Small intestine (tissue), 7 donors: ENCODE data around the gene DEFB113. TPM values are rescaled to one million over a fixed set of nuclear protein-coding genes. Genes with fewer than 3 reads are reported as not detected.
A peak's percentile ranks its signal among the peaks of the same experiment; 100 is the strongest.

ENCODE experiments used
- DNase-seq, 2 donors: peaks; one replicate each; pipeline versions ENCODE4 v3.0.0 to v3.0.0-alpha.2; 2013
- FAIRE-seq: peaks from 2 replicates; lab custom pipeline; 2012; peaks lifted over from hg19 to GRCh38; lab: Jason Lieb, UNC
- H3K27ac ChIP-seq, 3 donors: one replicate each; pipeline ENCODE4 v1.5.1; 2013; ENCODE audit warnings: low read length in 2 of 3, mild to moderate bottlenecking in 2 of 3, control low read depth in 1 of 3, inconsistent platforms in 1 of 3, low read depth in 1 of 3, moderate library complexity in 1 of 3
- H3K27me3 ChIP-seq, 3 donors: one replicate each; pipeline ENCODE4 v1.6.1; 2013; ENCODE audit warnings: low read length in 3 of 3, inconsistent platforms in 1 of 3; ENCODE audit not compliant: control insufficient read depth in 3 of 3, insufficient read depth in 3 of 3
- H3K36me3 ChIP-seq, 3 donors: one replicate each; pipeline ENCODE4 v1.6.1; 2013; ENCODE audit warnings: low read length in 3 of 3, inconsistent platforms in 1 of 3, low read depth in 1 of 3, mild to moderate bottlenecking in 1 of 3, moderate library complexity in 1 of 3; ENCODE audit not compliant: control insufficient read depth in 3 of 3, insufficient read depth in 2 of 3
- H3K4me1 ChIP-seq, 3 donors: one replicate each; pipeline ENCODE4 v1.6.1; 2013; ENCODE audit warnings: low read length in 2 of 3, inconsistent platforms in 1 of 3, low read depth in 1 of 3, mild to moderate bottlenecking in 1 of 3, moderate library complexity in 1 of 3; ENCODE audit not compliant: control insufficient read depth in 3 of 3, insufficient read depth in 2 of 3
- H3K4me3 ChIP-seq, 3 donors: one replicate each; pipeline ENCODE4 v1.5.1; 2013; ENCODE audit warnings: low read length in 3 of 3, control low read depth in 1 of 3, inconsistent platforms in 1 of 3, low read depth in 1 of 3, mild to moderate bottlenecking in 1 of 3, moderate library complexity in 1 of 3
- H3K9me3 ChIP-seq, 2 donors: one replicate each; pipeline ENCODE4 v1.6.1; 2013; ENCODE audit warnings: low read depth in 1 of 2, low read length in 1 of 2; ENCODE audit not compliant: control insufficient read depth in 2 of 2, insufficient read depth in 1 of 2
- WGBS, 3 donors: extraction: QIAGEN DNeasy Blood & Tissue Kit; methylation state at CpG; one replicate each; pipeline ENCODE4 v1.1.7; 2013; 5-methylcytosine and 5-hydroxymethylcytosine counted together
- polyA plus RNA-seq, 4 donors: library from polyadenylated mRNA; stranded (reverse) in 3 of 4; unstranded in 1 of 4; fragments of 200-250 nt in 3 of 4; fragments of 120-200 nt in 1 of 4; gene quantifications; one replicate each; pipeline versions ENCODE4 v1.2.1 to v1.2.3, GENCODE V29; 2013
- donor health status: healthy with polysubstance abuse.
- donor health status: control.
- donor health status: control.
- donor health status: Bipolar disorder and iron deficiency.
- donor health status: healthy.

The DEFB113 gene
- polyA plus RNA-seq, 4 donors = not detected

DNA sequence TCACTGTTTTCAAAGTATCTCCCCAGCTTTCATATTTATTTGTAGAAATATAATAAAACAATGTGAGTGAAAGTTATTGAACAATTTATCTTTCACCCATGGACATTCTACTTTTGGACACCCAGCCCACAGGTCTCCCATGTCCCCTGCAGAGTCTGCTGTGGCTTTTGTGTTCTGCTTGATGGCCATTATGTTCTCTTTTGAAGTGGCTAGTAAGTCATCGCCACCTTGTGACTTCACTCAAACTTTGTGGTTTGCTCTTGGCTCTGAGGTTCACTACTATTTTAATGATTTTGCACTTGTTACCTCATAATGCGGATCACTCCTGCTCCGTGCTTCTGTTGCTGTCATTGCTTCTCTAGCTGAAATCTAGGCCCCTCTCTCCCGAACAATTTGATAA, 10.2 kb upstream of the DEFB113 start:
- Histone ChIP-seq H3K4me1 (no peaks in the 10 kb centered on the region), H3K27me3 (no peaks in the 10 kb centered on the region), H3K36me3 (no peaks in the 10 kb centered on the region), H3K4me3 (no peak overlapping the region), H3K9me3 (no peaks in the 10 kb centered on the region), H3K27ac (no peak overlapping the region)
- FAIRE-seq (no peak), DNase-seq (no peak)
- 79 to 85% (median 81%) methylated on average over 4 of the region's 4 CpGs for WGBS, 3 donors

DNA sequence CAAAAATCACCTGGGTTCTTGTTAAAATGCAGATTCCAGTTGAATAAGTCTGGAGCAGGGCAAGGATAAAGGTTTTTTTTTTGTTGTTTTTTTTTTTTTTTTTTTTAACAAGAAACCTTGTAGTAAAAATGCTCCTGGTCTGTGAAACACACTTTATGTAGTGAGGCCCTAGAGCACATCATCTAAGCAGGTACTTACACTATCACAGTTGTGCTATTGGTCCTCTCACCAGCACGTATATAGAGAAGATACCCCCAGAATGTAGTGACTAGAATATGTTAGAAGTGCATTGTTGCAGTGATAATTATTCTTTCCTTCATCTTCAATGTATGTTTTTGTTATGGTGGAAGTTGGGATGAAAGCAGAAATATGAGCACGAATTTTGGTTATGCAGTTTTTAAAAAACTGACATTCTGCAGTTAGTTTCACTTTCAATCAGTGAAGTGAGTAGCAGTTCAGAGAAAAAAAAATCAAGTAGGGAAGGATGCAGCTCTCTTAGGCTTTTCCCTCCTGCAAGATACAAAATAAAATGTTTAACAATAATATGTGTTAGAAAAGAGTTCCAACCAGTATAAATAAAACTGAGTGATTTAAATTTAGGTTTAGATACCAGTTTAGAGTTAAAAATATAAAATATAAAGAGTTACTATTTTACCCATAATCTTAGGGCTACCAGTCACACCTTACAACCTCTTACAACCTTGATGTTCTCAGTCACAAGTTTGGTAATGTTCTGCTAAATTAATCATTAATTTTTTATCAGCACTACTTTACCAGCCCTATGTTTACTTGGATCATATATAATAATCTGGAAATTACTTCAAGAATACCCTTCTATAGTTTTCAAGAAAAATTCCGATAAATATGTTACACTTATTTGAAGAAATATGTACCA, 9.2 kb upstream of the DEFB113 start:
- Histone ChIP-seq H3K36me3 (no peaks in the 10 kb centered on the region), H3K4me3 (peak overlapping the region in 1 of 3 donors; percentile 15), H3K27me3 (no peaks in the 10 kb centered on the region), H3K27ac (peak overlapping the region in 1 of 3 donors; percentile 58), H3K4me1 (no peaks in the 10 kb centered on the region), H3K9me3 (no peaks in the 10 kb centered on the region)
- FAIRE-seq (no peak), DNase-seq (peak in 1 of 2 donors; percentile 45)
- WGBS, 3 donors = 12 to 29% (median 17%) methylated on average over 3 of the region's 3 CpGs

DNA sequence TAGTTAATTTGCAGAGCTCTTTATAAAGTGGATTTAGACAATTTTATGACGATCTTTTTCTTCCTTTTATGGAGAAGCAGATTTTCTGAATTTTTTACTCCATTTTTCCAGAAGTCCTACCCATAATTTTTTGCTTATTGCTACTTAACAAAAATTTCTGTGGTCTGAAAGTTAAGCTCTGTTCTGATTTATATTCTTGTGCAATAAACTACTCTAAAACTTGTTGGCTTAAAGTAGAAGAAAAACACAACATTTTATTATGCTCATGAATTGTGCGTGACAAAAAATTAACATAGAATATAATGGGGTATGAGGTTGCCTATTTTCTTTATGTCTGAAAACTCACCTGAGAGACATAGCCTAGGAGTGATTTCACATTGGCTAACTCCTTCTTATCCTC, 2.6 kb downstream of the DEFB113 start:
- Histone ChIP-seq H3K27me3 (no peaks in the 10 kb centered on the region), H3K36me3 (no peaks in the 10 kb centered on the region), H3K27ac (no peak overlapping the region), H3K9me3 (no peaks in the 10 kb centered on the region), H3K4me3 (no peak overlapping the region), H3K4me1 (no peaks in the 10 kb centered on the region)
- 61 to 70% (median 70%) methylated on average over 2 of the region's 2 CpGs for WGBS, 3 donors
- FAIRE-seq (no peak), DNase-seq (no peak)

DNA sequence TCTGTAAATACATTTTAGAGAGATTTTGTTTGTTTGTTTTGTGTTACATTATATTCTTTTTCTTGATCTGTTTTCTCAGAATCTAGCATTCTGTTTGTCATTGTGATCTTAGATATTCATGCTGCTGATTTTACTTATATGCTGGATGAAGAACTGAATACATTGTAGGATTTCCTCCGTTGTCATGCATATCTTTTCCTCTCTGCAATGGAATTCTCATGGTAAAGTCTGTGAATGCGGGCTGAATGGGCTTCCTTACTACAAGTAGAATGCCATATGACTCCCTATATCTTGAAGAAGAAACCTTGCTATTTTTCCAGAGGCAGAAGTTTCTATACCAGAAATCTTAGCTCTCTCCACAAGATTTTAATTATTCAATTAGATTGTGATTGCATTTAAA, 3.1 kb downstream of the DEFB113 start:
- no peaks in the 10 kb centered on the region for H3K4me1 ChIP-seq
- no peak overlapping the region for H3K4me3 ChIP-seq
- H3K27ac ChIP-seq = no peak overlapping the region
- H3K9me3 ChIP-seq = no peaks in the 10 kb centered on the region
- no peaks in the 10 kb centered on the region for H3K36me3 ChIP-seq
- DNase-seq (no peak), FAIRE-seq (no peak)
- H3K27me3 ChIP-seq = no peaks in the 10 kb centered on the region
- WGBS, 3 donors = 56 to 59% (median 58%) methylated on average over 2 of the region's 2 CpGs

DNA sequence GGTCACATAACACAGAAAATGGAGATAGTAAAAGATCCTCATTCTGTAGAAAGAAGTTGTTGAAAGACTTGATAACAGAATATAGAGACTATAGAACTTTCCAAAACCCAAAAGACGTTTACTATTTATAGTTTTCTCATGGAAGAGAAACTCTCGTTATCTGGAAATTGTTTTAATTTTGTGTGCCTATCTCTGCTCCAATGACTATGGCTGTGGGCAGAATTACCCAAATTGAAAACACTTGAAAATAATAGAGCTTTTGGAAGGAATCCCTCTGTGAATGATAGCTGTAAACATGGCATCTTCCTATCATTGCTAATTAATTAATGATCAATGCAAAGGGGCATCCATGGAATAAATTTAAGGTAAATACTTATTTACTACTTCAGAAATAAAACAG, 5.4 kb downstream of the DEFB113 start, which contains the start of gene DEFB114:
Gene DEFB114 (minus strand): TSS at position 101 of the 400 bp plus-strand sequence. CDS start 59 bp downstream, at position 42.
- peaks cover 0 to under 1% of the 10 kb centered on the region in 2 donors for H3K9me3 ChIP-seq

DNA sequence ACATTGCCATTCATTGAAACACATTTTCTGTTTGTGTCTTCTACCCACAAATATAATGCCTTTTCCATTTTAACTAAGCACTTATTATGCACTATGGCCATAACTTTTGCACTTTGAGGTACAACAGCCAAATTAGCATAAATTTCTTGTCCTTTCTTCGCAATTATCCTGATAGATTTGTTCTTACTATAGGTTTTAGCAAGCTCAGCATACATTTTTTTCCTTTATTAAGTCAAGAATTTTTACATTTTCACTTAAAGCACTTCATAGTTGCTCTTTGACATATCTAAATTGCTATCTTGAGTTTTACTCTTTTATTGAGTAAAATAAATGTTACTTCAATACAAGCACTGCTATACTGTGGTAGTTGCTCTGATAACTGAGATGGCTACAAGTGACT, 11.2 kb downstream of the DEFB113 start:
- DNase-seq (no peak), FAIRE-seq (no peak)
- 66 to 70% (median 70%) methylated on average over 1 of the region's 1 CpG for WGBS, 3 donors

More for the DNA sequence above, 5.4 kb downstream of the DEFB113 start, which contains the start of gene DEFB114:
- Histone ChIP-seq H3K27me3 (no peaks in the 10 kb centered on the region), H3K4me3 (no peak within 1 kb of the TSS), H3K36me3 (no peaks in the 10 kb centered on the region), H3K4me1 (no peaks in the 10 kb centered on the region), H3K27ac (no peak within 1 kb of the TSS)
- FAIRE-seq (no peak), DNase-seq (no peak)
- 60 to 71% (median 68%) methylated on average over 2 of the region's 2 CpGs for WGBS, 3 donors

DNA sequence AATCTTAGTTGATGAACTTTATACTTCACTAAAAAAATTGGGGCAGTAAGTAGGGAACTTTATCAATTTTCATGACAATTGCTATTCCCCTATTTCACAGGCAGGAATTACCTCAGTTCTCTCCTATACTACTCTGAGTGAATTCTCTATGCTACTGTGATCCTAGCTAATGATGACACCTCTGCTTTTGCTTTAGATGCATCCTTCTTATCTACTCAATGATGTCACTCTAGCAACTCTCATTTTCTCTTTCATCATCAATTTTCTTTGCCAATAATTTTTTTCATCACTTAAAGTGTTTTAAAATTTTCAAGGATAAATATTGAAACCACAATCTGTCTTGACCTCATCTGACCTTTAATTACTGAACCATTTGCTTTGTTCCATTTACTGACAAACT, 13.6 kb downstream of the DEFB113 start:
- peaks cover 0 to 3% of the 10 kb centered on the region in 2 donors for H3K9me3 ChIP-seq
- no peaks in the 10 kb centered on the region for H3K36me3 ChIP-seq
- H3K27ac ChIP-seq = no peak overlapping the region
- no peak overlapping the region for H3K4me3 ChIP-seq
- H3K4me1 ChIP-seq = no peaks in the 10 kb centered on the region
- no peaks in the 10 kb centered on the region for H3K27me3 ChIP-seq
- no peak for FAIRE-seq
- no peak for DNase-seq

More for the DNA sequence above, 11.2 kb downstream of the DEFB113 start:
- H3K4me3 ChIP-seq = no peak overlapping the region
- no peaks in the 10 kb centered on the region for H3K4me1 ChIP-seq
- no peaks in the 10 kb centered on the region for H3K27me3 ChIP-seq
- peaks cover 0 to 3% of the 10 kb centered on the region in 2 donors for H3K9me3 ChIP-seq
- no peak overlapping the region for H3K27ac ChIP-seq
- H3K36me3 ChIP-seq = no peaks in the 10 kb centered on the region

DNA sequence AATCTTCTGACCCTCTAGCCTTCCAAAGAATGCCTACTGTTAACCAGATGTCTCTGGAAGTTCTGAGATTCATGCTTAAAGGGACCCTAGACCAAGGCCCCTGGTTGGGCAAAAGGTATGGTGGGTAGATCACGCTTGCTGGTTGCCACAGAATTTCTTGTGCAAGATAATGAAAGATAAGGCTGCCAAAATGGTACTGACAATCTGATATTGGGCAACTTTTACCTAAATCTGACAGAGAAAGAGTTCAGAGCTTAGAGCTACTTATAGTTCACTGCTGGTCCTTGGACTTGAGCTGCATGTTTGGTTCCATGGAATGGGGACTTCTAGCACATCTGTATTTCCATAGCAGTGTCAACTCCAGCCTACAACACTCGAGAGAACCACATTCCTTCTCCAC, 17.5 kb downstream of the DEFB113 start:
- FAIRE-seq = no peak
- H3K4me3 ChIP-seq = no peak overlapping the region
- H3K27me3 ChIP-seq = no peaks in the 10 kb centered on the region
- no peak overlapping the region for H3K27ac ChIP-seq
- no peak for DNase-seq
- H3K36me3 ChIP-seq = no peaks in the 10 kb centered on the region
- H3K9me3 ChIP-seq = no peaks in the 10 kb centered on the region
- no peaks in the 10 kb centered on the region for H3K4me1 ChIP-seq
- WGBS, 3 donors = 39 to 64% (median 53%) methylated on average over 2 of the region's 2 CpGs
